Fibroblast of the aortic adventitia (primary cell): Measurements from ENCODE around the gene KRT72. TPM values are rescaled to one million over a fixed set of nuclear protein-coding genes. Genes with fewer than 3 reads are reported as not detected.

ENCODE experiments used
- DNase-seq: peaks from one replicate; pipeline ENCODE4 v3.0.0-alpha.2; 2010; ENCODE audit warnings: low read depth
- H3K4me3 ChIP-seq: 2 replicates; pipeline ENCODE4 v1.5.1; 2011; ENCODE audit warnings: low read depth, mild to moderate bottlenecking, control low read depth, low read length, moderate library complexity
- CTCF ChIP-seq: IDR thresholded peaks from 2 replicates; pipeline ENCODE4 v1.5.1; 2011; ENCODE audit warnings: mild to moderate bottlenecking, low read length, control low read depth, inconsistent platforms; ENCODE audit not compliant: insufficient read depth
- total RNA-seq: library from RNA; depleted of rRNA; stranded (reverse); fragments of >200 nt; gene quantifications from 2 replicates; pipeline ENCODE4 v1.2.3, GENCODE V29; 2012; ENCODE audit warnings: low replicate concordance

KRT72 gene
- total RNA-seq, 1 donor: not detected

DNA sequence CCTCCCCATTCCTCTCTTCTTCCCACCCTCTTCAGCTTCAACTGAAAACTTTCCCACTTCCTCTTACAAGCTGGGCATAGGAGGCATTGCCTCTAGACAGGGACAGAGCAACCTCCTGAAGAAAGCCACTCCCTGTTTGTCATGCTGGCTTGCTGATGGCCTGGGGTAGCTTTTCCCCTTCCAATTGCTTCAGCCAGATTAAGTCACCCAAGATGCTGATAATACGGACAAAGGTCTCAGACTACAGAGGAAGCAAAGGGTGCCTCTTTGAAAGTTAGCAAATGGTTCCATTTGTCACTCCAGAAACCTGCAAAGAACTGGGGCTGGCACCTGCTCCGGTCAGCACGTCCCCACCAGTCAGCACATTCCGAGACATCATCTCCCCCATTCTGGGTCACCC is 44.7 kb upstream of the KRT72 start:
- H3K4me3 ChIP-seq: no peak overlapping the region
- DNase-seq: no peak
- no peak for TF ChIP-seq CTCF

- no peak overlapping the region for H3K4me3 ChIP-seq
- DNase-seq: no peak
- TF ChIP-seq CTCF: no peak
These were observed 44.0 kb upstream of the KRT72 start for GRCh38 chr12:52645120-52645761.

DNA sequence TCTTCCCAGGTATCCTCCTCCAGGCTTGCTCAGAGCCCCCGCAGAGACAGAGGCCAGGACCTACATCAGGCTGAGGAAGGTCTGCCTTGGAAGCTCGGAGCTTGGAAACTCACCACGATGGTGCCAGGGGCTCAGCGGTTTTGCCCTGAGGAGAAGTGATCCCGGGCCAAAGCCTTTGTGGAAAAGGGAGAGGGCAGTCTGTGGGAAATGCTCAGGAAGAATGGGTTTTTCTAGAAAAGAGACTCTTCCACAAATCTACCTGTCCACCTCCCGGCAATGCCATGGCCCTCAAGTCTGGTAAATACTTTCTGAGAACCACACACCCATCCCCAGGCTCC is 42.8 kb upstream of the KRT72 start:
- no peak for TF ChIP-seq CTCF
- DNase-seq: no peak
- no peak overlapping the region for H3K4me3 ChIP-seq

DNA sequence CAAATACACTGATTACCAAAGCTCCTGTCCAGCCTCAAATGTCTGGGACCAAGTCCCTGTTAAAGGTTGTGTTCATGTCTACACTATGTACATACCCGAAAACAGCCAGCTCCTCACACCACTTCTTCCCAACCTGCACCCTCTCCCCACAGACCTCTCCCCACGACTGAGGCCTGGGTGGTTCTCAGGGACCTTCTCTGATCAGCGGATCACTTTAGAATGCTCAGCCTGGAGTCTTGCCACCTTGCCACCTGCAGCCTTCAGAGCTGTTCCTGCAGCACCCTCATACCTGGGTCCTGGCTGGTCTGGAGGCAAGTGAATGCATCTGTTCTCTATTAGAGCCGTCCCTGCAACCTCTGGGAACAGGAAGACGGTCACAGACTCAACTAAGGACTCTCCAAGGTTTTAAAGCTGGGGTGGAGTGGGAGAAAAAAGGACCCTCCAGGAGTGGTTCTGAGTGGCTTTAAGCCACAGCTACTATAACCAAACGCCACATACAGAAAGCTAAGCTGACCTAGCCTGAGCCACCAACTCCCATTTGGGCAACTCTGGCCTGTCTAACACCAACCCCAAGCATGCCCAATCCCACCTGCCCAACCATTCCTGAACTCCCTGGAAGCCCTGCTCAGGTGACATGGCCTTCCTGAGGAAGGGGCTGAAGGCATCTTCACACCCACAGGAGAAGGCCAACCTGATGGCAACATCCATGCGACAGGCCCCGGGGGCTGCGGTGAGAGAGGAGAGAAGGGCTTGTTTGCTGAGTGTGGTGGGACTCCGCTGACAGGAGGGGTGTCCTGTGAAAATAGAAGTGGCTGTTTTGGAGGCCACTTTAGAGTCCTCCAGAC is 42.2 kb upstream of the KRT72 start:
- no peak overlapping the region for H3K4me3 ChIP-seq
- TF ChIP-seq CTCF: no peak
- DNase-seq: no peak

- H3K4me3 ChIP-seq: no peak overlapping the region
- no peak for DNase-seq
- TF ChIP-seq CTCF: no peak
These were observed 40.2 kb upstream of the KRT72 start for GRCh38 chr12:52641468-52641867.

- no peak for DNase-seq
- TF ChIP-seq CTCF: no peak
- H3K4me3 ChIP-seq: no peak overlapping the region
These were observed 36.0 kb upstream of the KRT72 start for GRCh38 chr12:52637299-52637698.
